Keratinocyte (primary cell): ENCODE results near the gene NECTIN2.

Experiments used
- EZH2 ChIP-seq: IDR thresholded peaks from one replicate; pipeline ENCODE4 v1.6.1; 2012; ENCODE audit warnings: inconsistent platforms, mild to moderate bottlenecking, low read length, moderate library complexity
- TF ChIP-seq, protein P1 (sequence below), 3 experiments: IDR thresholded peaks in 1 of 3; conservative IDR thresholded peaks in 1 of 3; optimal IDR thresholded peaks in 1 of 3; 2 replicates in 2 of 3; 3 replicates in 1 of 3; pipeline versions ENCODE3 to v1.5.1; 2011; ENCODE audit warnings: low read length in 3 of 3, mild to moderate bottlenecking in 3 of 3, moderate library complexity in 2 of 3, control low read depth in 1 of 3, inconsistent platforms in 1 of 3; ENCODE audit not compliant: insufficient read depth in 2 of 3; ENCODE audit errors: extremely low read depth in 1 of 3

DNA sequence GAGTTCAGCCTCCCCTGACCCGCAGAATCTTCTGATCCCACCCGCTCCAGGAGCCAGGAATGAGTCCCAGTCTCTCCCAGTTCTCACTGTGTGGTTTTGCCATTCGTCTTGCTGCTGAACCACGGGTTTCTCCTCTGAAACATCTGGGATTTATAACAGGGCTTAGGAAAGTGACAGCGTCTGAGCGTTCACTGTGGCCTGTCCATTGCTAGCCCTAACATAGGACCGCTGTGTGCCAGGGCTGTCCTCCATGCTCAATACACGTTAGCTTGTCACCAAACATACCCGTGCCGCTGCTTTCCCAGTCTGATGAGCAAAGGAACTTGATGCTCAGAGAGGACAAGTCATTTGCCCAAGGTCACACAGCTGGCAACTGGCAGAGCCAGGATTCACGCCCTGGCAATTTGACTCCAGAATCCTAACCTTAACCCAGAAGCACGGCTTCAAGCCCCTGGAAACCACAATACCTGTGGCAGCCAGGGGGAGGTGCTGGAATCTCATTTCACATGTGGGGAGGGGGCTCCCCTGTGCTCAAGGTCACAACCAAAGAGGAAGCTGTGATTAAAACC lies 58.4 kb downstream of the NECTIN2 start:
- TF ChIP-seq, protein P1, sequence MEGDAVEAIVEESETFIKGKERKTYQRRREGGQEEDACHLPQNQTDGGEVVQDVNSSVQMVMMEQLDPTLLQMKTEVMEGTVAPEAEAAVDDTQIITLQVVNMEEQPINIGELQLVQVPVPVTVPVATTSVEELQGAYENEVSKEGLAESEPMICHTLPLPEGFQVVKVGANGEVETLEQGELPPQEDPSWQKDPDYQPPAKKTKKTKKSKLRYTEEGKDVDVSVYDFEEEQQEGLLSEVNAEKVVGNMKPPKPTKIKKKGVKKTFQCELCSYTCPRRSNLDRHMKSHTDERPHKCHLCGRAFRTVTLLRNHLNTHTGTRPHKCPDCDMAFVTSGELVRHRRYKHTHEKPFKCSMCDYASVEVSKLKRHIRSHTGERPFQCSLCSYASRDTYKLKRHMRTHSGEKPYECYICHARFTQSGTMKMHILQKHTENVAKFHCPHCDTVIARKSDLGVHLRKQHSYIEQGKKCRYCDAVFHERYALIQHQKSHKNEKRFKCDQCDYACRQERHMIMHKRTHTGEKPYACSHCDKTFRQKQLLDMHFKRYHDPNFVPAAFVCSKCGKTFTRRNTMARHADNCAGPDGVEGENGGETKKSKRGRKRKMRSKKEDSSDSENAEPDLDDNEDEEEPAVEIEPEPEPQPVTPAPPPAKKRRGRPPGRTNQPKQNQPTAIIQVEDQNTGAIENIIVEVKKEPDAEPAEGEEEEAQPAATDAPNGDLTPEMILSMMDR (optimal IDR thresholded peaks at IDR 0.05 in 1 of 3, IDR thresholded peaks at IDR 0.05 in 1 of 3, conservative IDR thresholded peaks at IDR 0.05 in 1 of 3; ENCODE audit: extremely low read depth in 1 of 3, insufficient read depth in 2 of 3, low read length in 3 of 3) = peak in 2 of 3 experiments; percentile 21 to 37
- no peak for TF ChIP-seq EZH2
